ENCODE measurements around the gene GFPT2. TPM values are rescaled to one million over a fixed set of nuclear protein-coding genes. Genes with fewer than 3 reads are reported as not detected.
A peak's percentile ranks its signal among the peaks of the same experiment; 100 is the strongest.

GFPT2 gene
- total and polyA plus RNA-seq, 2 of the 4 experiments (the other 2 are of a cell fraction), result 20.3 to 20.8 TPM

- H3K27ac ChIP-seq (ENCODE audit: insufficient read depth, low read length), result no peak overlapping the region
- WGBS, 2 experiments (ENCODE audit: extremely low coverage in 2 of 2, insufficient read length in 1 of 2), result 72% methylated on average over 10 of the region's 14 CpGs; no CpG with 5 or more reads in 1 of the 2 experiments
- H3K23ac ChIP-seq (ENCODE audit: low read depth, low read length), result no peak overlapping the region
- intact Hi-C loops (cut with micrococcal nuclease) (no loop called here), dilution Hi-C loops (cut with HindIII; ENCODE audit: low sequenced_read_pairs, unreplicated experiment) (no loop called here), in situ Hi-C loops (cut with MboI; ENCODE audit: low sequenced_read_pairs) (no loop called here)
- H4K5ac ChIP-seq (ENCODE audit: low read depth, low read length), result no peak overlapping the region
- H2BK15ac ChIP-seq (ENCODE audit: low read depth, low read length), result no peak overlapping the region
- peak; percentile 24; the same call in 1 of the 2 replicates for ATAC-seq (ENCODE audit: low read depth)
- ChIA-PET CTCF (no interaction called here), POLR2A (ENCODE audit: unreplicated experiment) (no interaction called here)
- no peak overlapping the region for H3K4me2 ChIP-seq (ENCODE audit: low read depth, low read length)
- H3K36me3 ChIP-seq (ENCODE audit: control insufficient read depth, insufficient read depth, low read length), result no peaks in the 10 kb centered on the region
- no peak overlapping the region for H2BK5ac ChIP-seq (ENCODE audit: low read depth, low read length, poor library complexity, severe bottlenecking)
- peaks cover 0 to 22% of the 10 kb centered on the region in 2 experiments; a peak in 3 of 4 replicates for H3K79me1 ChIP-seq (ENCODE audit: low read depth in 1 of 2, low read length in 2 of 2)
- no peaks in the 10 kb centered on the region for H3K9me3 ChIP-seq (ENCODE audit: control insufficient read depth, insufficient read depth, low read length)
- no peak overlapping the region for H4K8ac ChIP-seq (ENCODE audit: low read depth in 2 of 2, low read length in 2 of 2)
- H3K18ac ChIP-seq (ENCODE audit: low read depth, low read length), result no peak overlapping the region
- no peak overlapping the region for H3K14ac ChIP-seq (replicated peaks; ENCODE audit: low read depth, low read length)
- TF ChIP-seq MAFK (IDR thresholded peaks at IDR 0.05; ENCODE audit: low read depth, low read length) (no peak), CEBPB (IDR thresholded peaks at IDR 0.05; ENCODE audit: low read depth, low read length) (peak; percentile 86)
- no peak overlapping the region for H3K9ac ChIP-seq (ENCODE audit: low read depth, low read length)
- H4K20me1 ChIP-seq (ENCODE audit: insufficient read depth, low read length), result peaks cover 7% of the 10 kb centered on the region; the same call in 1 of the 2 replicates
- H2AFZ ChIP-seq (replicated peaks; ENCODE audit: low read length, poor library complexity), result no peak overlapping the region
- H2BK120ac ChIP-seq (ENCODE audit: low read depth, low read length), result no peak overlapping the region
- H3K4ac ChIP-seq (ENCODE audit: low read depth, low read length), result no peak overlapping the region
- no peak overlapping the region for H2AK5ac ChIP-seq (ENCODE audit: low read depth, low read length)
- peaks cover 7% of the 10 kb centered on the region; the same call in 1 of the 2 replicates for H3K9me1 ChIP-seq (ENCODE audit: insufficient read depth, low read length)
- H2AK9ac ChIP-seq (replicated peaks; ENCODE audit: low read depth, low read length, poor library complexity), result peak overlapping the region; percentile 61
- H3K4me1 ChIP-seq (ENCODE audit: control insufficient read depth, insufficient read depth, low read length), result peaks cover 7% of the 10 kb centered on the region; the same call in 1 of the 2 replicates
- no peak overlapping the region for H3K4me3 ChIP-seq (ENCODE audit: insufficient read depth, low read depth, low read length)
- no peak overlapping the region for H3K56ac ChIP-seq (ENCODE audit: extremely low read depth, insufficient read depth, low read length)
- H3K27me3 ChIP-seq (ENCODE audit: control insufficient read depth, insufficient read depth, low read length), result no peaks in the 10 kb centered on the region
- H2BK20ac ChIP-seq (ENCODE audit: low read depth, low read length), result no peak overlapping the region
- no TSS peak for BruUV-seq (replicated peaks)
- H4K91ac ChIP-seq (ENCODE audit: insufficient read depth, low read depth, low read length), result no peak overlapping the region
- no peak for DNase-seq
Measured at GRCh38 chr5:180343831-180344695, 9.1 kb downstream of the GFPT2 start.

All from IMR-90 (cell line).